T-helper 1 cell (primary cell): ENCODE measurements around the gene USP24.

ENCODE experiments used
- DNase-seq, 5 donors: peaks; one replicate each; pipeline ENCODE4 v3.0.0-alpha.2; 2012 to 2020
- total RNA-seq, 4 donors: gene quantifications; one replicate each; lab custom pipeline; 2026; lab: John Stamatoyannopoulos, UW

Gene USP24, protein sequence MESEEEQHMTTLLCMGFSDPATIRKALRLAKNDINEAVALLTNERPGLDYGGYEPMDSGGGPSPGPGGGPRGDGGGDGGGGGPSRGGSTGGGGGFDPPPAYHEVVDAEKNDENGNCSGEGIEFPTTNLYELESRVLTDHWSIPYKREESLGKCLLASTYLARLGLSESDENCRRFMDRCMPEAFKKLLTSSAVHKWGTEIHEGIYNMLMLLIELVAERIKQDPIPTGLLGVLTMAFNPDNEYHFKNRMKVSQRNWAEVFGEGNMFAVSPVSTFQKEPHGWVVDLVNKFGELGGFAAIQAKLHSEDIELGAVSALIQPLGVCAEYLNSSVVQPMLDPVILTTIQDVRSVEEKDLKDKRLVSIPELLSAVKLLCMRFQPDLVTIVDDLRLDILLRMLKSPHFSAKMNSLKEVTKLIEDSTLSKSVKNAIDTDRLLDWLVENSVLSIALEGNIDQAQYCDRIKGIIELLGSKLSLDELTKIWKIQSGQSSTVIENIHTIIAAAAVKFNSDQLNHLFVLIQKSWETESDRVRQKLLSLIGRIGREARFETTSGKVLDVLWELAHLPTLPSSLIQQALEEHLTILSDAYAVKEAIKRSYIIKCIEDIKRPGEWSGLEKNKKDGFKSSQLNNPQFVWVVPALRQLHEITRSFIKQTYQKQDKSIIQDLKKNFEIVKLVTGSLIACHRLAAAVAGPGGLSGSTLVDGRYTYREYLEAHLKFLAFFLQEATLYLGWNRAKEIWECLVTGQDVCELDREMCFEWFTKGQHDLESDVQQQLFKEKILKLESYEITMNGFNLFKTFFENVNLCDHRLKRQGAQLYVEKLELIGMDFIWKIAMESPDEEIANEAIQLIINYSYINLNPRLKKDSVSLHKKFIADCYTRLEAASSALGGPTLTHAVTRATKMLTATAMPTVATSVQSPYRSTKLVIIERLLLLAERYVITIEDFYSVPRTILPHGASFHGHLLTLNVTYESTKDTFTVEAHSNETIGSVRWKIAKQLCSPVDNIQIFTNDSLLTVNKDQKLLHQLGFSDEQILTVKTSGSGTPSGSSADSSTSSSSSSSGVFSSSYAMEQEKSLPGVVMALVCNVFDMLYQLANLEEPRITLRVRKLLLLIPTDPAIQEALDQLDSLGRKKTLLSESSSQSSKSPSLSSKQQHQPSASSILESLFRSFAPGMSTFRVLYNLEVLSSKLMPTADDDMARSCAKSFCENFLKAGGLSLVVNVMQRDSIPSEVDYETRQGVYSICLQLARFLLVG (N-terminal part only)
- total RNA-seq, result 207 to 303 (median 274) reads per million in 4 donors

DNA sequence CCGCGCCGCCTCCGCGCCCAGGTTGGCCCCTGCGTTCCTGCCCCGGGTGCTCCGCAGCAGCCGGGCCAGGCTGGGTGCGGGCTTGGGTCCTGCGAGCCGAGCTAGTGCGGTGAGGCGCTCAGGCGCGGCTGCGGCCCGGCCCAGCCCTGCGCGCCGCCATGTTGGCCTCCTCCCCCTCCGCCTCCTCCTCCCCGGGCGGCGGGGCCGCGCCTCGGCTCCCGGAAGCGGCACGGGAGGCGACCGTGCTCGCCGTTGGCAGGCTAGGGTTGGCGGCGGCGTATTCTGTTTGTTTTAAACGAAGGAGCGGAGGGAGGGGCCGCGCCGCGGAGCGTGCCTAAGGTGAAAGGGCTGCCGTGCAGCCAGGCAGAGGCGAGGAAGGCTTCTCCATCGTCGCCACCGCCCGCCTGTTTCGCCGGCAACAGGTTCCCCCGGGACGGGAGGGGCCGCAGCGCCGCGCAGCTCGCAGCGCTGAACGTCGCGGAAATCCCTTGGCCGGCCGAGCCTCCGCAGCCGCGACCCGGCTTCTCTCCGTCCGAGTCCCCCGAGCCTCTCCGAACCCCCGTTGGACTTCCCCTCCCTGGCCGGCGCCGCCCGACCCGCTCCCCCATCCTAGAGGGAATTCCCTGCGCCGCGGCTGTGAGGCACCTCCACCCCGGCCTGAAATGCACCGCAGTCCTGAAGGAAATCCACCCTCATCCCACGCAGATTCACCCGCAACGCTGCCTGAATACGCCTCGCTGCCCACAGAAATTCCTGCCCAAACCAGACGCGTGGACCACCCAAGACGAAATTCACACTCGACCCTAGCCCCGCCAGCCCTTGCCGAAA is at the start of gene USP24:
Gene USP24 (minus strand): TSS at position 171 of the 828 bp plus-strand sequence. CDS start 251 bp downstream, outside the sequence.
- peak; percentile 70 to 85 (median 78) for DNase-seq

DNA sequence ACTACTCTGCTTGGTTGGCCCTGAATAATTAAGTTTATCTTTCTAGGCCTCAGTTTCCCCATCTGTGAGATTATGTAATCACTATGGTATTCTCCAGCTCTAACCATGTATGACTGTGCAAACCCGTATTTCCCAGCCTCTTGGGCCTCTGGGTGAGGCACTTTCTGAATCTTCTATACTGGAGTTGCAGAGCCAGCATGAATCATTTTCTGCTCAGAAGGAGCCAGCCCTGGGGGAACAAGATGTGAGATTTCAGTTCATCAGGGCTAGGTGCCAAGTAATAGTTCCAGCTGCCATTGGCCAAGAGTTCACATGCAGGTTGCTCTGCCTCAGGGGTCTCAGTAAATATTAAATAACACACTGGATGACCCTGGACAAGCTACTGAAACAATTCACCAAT is 47.7 kb upstream of the USP24 start:
- no peak for DNase-seq

DNA sequence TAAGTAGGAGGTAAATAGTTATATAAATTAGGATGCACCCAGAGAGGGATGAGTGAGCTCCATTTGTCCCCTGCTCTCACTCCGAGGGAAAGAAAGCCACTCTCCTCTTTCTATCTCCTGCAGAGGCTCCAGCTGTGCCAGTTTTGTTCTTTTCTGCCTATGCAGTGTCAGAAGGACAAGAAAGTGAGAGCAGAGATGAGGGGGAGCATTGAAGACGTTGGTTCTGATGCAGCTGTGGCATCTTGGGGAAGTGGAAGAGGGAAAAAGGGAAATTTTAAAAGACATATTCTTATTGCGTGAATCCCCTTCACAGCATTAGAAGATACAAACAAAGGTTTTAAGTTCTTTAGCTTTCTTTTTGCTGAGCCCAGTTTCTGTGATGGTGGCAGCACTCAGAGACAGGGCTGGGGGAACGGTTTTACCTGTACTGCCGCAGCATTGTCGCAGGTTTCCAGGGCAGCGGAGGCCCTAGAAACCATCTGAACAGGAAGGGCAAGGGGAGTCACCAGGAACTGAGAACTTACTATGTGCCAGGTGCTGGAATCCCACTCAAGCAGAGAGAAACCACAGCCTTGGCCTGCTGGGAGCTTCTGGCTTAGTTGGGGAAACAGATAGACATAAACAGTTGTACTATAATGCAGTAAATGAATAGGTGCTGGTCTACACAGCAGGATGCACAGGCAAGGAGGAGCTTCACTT is 44.9 kb upstream of the USP24 start:
- no peak for DNase-seq

DNA sequence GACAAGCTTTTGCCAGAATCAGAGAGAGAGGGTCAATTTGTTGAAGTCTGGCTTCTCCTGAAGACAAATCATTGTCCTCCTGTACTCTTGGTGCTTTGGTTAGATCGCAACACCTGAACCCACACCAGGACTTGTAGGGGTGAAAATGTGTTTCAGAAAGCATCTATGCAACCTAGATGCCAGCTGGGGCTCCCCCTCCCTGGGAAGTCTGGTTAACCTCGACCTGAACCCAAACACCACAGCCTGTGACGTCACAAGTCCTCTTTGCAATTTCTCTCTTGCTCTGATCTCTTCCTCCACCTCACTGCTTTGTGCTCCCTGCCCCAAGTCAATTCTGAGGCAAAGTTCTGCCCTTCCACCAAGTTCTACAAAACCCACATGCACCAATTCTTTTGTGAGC is 42.8 kb upstream of the USP24 start:
- peak in 4 of 5 donors; percentile 32 to 57 (median 44) for DNase-seq

DNA sequence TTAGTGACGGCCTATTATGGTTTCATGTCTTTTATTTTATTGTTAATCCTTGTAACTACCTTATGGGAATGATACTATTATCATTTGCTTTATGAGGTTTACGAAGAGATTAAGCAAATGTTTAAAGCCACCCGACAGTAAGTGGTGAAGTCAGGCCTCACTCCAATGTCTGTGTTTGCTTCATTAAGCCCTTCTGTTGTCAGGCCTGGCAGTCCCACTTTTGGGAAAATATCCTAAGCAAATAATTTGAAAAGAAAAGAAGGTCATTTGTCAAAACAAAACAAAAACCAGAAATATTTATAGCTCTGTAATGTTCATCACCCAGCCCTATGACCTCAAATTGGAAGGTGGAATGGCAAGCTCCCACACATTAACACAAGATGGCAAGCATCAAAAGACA is 40.7 kb upstream of the USP24 start:
- no peak for DNase-seq

DNA sequence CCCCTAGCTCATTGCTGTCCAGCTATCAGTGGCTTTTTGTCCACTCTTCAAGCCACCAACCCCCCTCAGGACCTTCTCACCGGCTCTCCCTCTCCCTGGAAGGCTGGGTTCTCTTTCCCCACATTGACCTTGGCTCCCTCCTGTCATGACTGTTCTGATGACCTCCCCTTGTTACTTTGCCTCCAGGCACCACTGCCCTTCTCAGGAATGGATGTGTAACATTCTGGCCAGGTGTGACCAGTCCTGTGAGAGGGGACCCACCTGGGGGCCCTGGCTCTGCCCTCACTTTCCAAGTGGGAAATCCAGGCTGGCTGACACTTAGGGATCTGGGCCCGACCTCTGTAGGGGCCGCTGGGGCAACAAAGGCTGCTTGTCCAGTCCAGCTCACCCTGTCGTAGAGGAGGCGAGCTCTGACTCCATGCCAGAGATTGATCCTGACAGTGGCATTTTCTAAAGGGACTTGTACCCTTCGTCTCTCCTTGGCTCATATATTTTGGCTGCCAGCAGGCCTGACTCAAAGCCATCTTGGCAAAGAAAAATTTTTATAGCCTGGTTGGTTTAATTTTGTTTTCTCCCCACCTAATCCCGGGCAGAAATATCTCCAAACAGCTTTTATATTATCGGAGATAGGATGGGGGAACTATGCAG is 37.9 kb upstream of the USP24 start:
- DNase-seq, result no peak

DNA sequence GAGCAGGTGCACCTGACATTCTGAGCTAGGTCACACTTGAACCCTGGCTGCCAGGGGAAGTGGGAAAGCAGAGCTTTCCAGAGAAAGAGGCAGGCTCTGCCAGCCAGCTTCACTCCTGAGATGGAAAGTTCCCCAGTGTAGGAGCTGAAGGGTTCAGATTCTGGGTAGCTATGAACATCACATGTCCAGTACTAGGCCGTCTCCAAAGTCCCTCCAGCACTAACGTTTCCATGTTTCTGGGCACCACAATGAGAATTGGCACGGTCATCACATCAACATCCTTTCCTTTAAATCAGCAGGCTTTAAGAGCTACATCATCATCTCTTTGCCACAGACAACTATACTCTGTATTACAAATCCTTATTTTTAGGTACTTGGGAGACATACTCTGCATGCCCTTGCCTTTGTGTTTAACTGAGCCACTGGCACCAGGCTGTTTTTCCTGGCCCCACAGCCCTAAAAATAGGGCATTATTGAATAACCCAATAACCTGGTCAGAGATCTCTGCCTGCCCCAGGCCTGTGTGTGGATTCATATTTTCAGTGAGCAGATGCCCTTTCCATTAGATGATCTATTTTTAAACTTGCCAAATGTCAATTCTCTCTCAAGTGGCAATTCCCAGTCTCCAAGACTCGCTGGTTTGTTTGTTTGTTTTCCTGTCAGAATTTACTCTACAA is 35.4 kb upstream of the USP24 start:
- DNase-seq, result no peak

DNA sequence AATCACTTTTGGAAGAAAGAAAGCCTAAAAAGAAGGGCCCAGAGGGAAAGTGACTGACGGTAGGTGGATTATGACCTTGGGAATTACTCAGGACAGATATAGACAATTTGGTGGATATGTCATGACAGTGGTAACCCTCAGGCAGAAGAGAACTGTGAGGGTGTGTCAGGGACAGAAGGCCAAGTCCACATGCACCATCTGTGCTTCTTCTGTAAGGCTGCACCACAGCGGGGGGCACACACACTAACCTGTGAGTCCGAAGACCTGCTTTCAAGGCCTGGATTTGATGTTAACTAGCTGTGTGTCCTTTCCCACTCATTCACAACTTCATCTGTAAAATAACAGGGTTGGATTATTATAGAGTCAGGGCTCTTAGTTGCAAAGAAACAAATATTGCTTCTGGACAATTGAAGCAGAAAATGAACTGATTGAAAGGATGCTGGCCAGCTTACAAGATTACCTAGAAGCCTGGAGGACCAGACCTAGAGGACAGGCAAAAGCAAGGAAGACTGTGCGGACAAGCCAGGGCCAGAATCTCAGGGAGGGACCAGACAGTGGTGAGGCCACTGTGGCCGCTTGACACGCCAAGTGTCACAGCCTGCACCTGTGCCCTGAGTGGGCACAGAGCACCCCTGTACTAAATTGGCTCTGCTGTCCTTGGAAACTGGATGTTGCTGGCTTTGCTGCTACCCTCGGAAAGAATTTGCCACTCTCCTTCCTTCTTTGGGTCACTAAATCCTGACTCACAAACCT is 34.7 kb upstream of the USP24 start:
- no peak for DNase-seq

DNA sequence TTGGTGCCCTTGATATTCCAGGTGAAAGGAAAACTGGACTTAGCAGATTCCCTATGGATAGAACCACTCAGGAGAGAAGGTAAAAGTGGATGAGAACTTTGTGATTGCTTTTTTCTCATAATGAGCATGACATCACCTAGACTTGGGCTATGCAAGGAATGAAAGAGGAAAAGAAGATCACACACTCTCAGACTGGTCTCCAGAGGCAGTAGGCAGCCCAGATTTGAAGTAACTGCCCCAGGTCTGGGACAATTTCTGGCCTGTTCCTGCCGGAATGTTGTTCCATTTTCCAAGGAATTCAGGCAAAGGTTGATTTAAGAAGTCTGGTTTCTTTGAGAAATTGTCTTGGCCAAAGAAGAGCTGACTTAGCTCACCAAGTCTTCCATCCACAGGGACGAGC is 31.7 kb upstream of the USP24 start:
- DNase-seq, result no peak

DNA sequence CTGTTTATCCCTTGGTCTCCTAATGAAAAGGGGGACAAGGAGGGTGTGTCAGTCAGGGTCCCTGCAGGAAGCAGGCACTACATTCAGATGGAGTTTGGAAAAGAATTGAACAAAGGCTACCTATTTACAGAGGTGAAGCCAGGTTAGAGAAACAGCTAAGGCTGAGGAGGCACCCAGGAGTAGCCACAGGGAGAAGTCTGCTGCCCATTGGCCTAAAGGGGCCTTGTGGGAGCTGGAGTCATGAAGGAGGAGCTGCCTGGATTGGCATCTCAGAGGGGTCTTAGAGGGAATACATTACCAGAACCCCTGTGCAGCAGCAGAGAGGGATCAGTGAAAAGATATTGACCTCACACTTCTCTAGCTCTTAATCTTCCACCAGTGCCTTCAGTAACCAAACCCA is 31.2 kb upstream of the USP24 start:
- no peak for DNase-seq

DNA sequence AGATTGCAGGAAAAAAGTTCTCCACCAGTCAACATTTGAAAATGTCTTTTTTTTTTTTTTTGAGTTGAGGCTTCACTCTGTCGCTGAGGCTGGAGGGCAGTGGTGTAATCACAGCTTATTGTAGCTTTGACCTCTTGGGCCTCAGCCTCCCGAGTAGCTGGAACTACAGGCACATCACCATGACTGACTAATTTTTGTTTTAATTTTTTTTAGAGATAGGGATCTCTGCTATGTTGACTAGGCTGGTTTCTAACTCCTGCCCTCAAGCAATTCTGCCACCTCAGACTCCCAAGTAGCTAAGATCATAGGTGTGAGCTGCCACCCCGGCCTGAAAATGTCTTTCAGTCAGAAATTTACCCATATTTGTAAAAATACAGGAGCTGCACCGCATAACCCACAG is 30.6 kb upstream of the USP24 start:
- DNase-seq, result no peak

DNA sequence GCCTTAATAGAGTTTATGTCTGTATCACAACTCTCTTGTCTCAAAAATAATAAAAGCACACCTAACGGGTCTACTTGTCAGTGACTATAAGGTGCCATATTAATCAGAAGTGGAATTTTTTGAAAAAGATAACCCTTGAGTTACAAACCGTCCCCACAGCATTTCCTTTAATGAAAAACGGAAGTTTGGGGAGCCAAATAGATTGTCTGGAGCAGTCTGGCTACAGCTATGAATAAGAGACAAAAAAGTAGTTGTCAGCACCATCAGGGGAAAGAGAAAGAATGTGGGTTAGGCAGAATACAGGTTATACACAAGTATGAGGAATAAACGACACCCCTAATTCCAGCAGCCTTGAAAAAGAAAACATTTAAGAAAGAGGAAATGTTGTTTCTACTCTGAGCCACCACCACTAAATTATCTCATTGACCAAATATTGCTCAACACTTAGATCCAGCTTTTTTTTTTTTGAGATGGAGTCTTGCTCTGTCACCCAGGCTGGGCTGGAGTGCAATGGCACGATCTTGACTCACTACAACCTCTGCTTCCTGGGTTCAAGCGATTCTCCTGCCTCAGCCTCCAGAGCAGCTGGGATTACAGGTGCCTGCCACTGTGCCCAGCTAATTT is 29.4 kb upstream of the USP24 start:
- DNase-seq, result no peak

DNA sequence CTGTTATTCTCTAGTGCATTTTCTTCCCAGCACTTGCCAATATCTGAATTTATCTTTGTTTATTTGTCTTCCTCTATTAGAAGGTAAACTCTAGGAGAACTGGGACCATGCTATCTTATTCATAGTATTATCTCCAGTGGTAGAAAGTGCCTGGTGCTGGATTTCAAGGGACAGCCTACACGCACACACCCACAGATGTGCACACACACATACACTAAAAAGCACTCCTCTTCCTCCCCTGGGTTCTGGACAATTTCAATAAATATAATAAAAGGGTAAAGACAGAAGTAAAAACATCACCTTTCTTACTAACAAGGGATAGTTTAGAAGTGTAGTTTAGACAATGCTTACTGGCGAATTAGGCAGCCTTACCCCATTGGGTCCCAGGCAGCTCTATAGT is 28.5 kb upstream of the USP24 start:
- DNase-seq, result no peak

DNA sequence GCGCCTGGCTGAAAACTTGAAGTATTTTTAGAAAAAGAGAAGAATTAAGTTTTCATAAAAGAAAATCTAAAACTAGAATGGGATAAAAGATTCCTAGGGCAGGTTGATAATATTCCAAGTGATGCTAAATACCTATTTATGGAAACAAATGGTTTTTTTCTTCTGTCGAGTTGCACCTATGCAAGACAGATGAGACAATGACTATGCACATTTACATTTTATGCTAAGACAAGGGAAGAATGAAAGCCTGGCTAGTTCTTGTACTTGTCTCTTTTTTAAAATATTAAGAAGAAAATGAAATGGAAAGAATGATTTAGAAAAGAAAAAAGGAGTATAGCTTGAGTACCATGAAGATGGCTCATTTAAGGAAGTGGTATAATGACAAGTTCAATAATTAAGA is 24.4 kb upstream of the USP24 start:
- no peak for DNase-seq

DNA sequence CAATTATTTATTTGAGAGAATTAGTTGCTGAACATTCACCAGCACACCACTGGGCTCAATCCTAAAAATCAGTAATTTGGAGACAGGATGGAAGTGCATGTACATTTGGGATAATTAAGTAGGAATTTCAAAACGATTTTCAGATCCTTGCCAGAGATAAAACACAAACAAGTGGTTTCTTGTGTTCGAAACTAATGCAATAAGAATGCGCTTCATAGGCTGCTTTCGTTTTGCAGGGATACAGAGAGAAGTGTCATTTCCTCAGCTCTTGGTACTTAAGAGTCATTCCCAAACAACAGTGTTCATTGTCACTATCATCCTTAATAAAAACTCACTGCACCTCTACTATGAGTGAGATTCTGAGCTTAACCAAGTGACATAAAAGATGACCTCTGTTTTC is 20.6 kb upstream of the USP24 start:
- no peak for DNase-seq

DNA sequence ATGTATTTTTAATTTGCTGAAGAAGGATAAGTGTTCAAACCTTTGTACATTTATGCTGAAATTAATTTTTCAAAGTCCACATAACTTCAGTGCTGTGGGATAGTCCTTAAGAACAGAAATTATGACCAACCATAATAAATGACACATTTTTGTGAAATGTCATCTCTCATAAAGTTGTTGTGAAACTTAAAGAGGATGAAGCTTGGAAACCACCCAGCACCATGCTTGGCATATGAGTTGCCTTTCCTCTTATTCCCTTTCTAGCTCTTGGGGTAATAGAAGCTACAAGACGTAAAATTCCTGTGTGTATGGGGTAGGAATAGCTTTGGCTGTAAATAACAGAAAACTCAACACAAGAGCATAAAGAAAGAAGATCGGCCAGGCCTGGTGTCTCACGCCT is 18.9 kb upstream of the USP24 start:
- no peak for DNase-seq

DNA sequence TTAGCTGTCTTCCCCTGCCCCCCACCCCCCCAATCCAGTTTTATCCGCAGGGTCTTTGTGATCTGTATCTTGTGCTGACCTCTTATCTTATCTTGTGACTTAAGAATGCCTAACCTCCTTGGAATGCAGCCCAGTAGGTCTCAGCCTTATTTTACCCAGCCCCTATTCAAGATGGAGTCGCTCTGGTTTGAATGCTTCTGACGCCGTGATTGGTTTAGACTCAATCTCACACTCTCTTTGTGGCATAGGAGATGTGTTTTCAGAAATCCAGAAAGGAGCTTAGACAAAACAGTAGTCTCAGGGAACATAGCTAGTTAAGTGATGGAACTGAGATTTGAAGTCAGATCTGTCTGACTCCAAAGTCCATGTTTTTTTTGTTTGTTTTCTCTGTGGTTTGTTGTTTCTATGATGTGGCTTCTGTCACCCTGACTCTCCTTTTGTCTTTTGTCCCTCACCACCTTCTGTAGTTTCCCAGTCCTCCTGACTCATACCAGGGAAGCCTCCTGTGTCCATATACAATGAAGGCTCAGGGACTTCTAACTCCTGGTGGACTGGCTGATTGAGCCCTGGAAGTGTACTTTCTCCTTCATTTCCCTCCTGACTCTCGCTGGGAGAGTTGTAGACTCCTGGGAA is 18.1 kb upstream of the USP24 start:
- no peak for DNase-seq

DNA sequence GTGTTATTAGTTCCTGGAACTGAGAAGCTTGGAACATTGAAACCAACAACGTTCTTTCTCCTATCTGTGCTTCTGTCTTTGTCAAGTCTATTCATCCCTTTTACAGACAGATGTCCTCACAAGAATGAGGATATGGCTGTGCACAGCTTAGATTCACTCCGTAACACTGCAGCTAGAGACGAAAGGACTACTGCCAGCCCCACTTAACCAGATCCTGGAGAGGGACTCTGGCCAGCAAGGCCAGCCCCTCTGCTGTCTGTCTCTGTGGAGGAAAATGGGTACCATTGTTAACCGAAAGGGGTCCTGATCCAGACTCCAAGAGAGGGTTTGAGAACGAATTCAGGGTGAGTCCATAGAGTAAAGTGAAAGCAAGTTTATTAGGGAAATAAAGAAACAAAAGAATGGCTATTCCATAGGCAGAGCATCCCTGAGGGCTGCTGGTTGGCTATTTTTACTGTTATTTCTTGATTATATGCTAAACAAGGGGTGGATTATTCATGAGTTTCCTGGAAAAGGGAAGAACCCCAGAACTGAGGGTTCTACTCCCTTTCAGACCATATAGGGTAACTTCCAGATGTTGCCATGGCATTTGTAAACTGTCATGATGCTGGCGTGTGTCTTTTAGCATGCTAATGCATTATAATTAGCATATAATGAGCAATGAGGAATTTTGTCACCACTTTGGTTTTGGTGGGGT is 17.4 kb upstream of the USP24 start:
- no peak for DNase-seq
